SKM-1 (cell line): ENCODE data around the gene SLC25A41.
"Not testable (repeated sequence)": the region's sequence is repeated elsewhere in the genome, so short reads cannot be mapped to it uniquely, and the experiment has no call there.

Source experiments
- DNase-seq: peaks from one replicate; lab custom pipeline; 2025; ENCODE audit not compliant: unreplicated experiment; lab: John Stamatoyannopoulos, UW

Gene SLC25A41

GRCh38 chr19:6412061-6412446, 21.5 kb downstream of the SLC25A41 start:
- DNase-seq = no peak

- no peak for DNase-seq
Observed at GRCh38 chr19:6409346-6409745, 24.2 kb downstream of the SLC25A41 start.

GRCh38 chr19:6406401-6406800, 27.2 kb downstream of the SLC25A41 start:
- DNase-seq = no peak

- DNase-seq = no peak
Observed at GRCh38 chr19:6402837-6403608, 30.5 kb downstream of the SLC25A41 start.

- no peak for DNase-seq
Observed at GRCh38 chr19:6402058-6402457, 31.5 kb downstream of the SLC25A41 start.

GRCh38 chr19:6400062-6400944, 33.3 kb downstream of the SLC25A41 start:
- not testable (repeated sequence) for DNase-seq

GRCh38 chr19:6396305-6396704, 37.3 kb downstream of the SLC25A41 start:
- no peak for DNase-seq

- no peak for DNase-seq
Observed at GRCh38 chr19:6394831-6395230, 38.7 kb downstream of the SLC25A41 start.

- peak; percentile 40 for DNase-seq
Observed at GRCh38 chr19:6393983-6394412, 39.6 kb downstream of the SLC25A41 start.

GRCh38 chr19:6393074-6393982, 40.2 kb downstream of the SLC25A41 start, which contains the start of gene GTF2F1:
TSS of gene GTF2F1 (minus strand) at chr19:6393164. CDS start at chr19:6392995, 169 bp downstream.
- peak; percentile 83 for DNase-seq

GRCh38 chr19:6392221-6393073, 41.1 kb downstream of the SLC25A41 start:
- no peak for DNase-seq

- no peak for DNase-seq
Observed at GRCh38 chr19:6387372-6387771, 46.2 kb downstream of the SLC25A41 start.

- DNase-seq = no peak
Observed at GRCh38 chr19:6384381-6384780, 49.2 kb downstream of the SLC25A41 start.

GRCh38 chr19:6383188-6383587, 50.4 kb downstream of the SLC25A41 start:
- DNase-seq = no peak

GRCh38 chr19:6381030-6381750, 52.4 kb downstream of the SLC25A41 start:
- DNase-seq = no peak

GRCh38 chr19:6379744-6380143, 53.8 kb downstream of the SLC25A41 start:
- DNase-seq = no peak

GRCh38 chr19:6378486-6378885, 55.1 kb downstream of the SLC25A41 start:
- no peak for DNase-seq

- no peak for DNase-seq
Observed at GRCh38 chr19:6378041-6378440, 55.5 kb downstream of the SLC25A41 start.

GRCh38 chr19:6376512-6377190, 56.9 kb downstream of the SLC25A41 start:
- DNase-seq = no peak
